SK-N-SH treated with all-trans-retinoic acid at 6 μM for 48 hours (cell line): ENCODE measurements around the gene ZNF462.

Source experiments
- ARNTL ChIP-seq: fragments of 450-650 bp; formaldehyde crosslinking; IDR thresholded peaks from 2 replicates; pipeline ENCODE4 v1.5.0; 2020; ENCODE audit warnings: low read depth, mild to moderate bottlenecking, moderate library complexity, borderline replicate concordance
- CREB5 ChIP-seq: fragments of 250-450 bp; sonication (Bioruptor Pico); IDR thresholded peaks from 2 replicates; pipeline ENCODE4 v1.5.1; 2020; ENCODE audit warnings: low read depth, mild to moderate bottlenecking, moderate library complexity
- CSRNP3 ChIP-seq: fragments of 250-450 bp; sonication (Bioruptor Pico); IDR thresholded peaks from 2 replicates; pipeline ENCODE4 v1.5.1; 2021; ENCODE audit warnings: mild to moderate bottlenecking, moderate library complexity
- GLIS3 ChIP-seq: fragments of 250-450 bp; sonication (Bioruptor Pico); IDR thresholded peaks from 2 replicates; pipeline ENCODE4 v1.5.0; 2020; ENCODE audit warnings: mild to moderate bottlenecking, moderate library complexity
- ISL1 ChIP-seq: fragments of 250-450 bp; sonication (Bioruptor Pico); IDR thresholded peaks from 2 replicates; pipeline ENCODE4 v2.1.2; 2022; ENCODE audit warnings: mild to moderate bottlenecking, moderate library complexity
- PPARA ChIP-seq: fragments of 250-450 bp; sonication (Bioruptor Pico); IDR thresholded peaks from 2 replicates; pipeline ENCODE4 v1.5.0; 2020; ENCODE audit warnings: mild to moderate bottlenecking, borderline replicate concordance
- SNAI2 ChIP-seq: fragments of 250-450 bp; sonication (Bioruptor Pico); IDR thresholded peaks from 2 replicates; pipeline ENCODE4 v1.5.0; 2020; ENCODE audit warnings: mild to moderate bottlenecking, moderate library complexity
- TCF4 ChIP-seq: fragments of 250-450 bp; sonication (Bioruptor Pico); IDR thresholded peaks from 2 replicates; pipeline ENCODE4 v1.8.0; 2021; ENCODE audit warnings: mild to moderate bottlenecking, moderate library complexity, borderline replicate concordance
- ZFP3 ChIP-seq: fragments of 250-450 bp; sonication (Bioruptor Pico); IDR thresholded peaks from 2 replicates; pipeline ENCODE4 v1.5.0; 2020; ENCODE audit warnings: mild to moderate bottlenecking, moderate library complexity
- ZFP30 ChIP-seq: fragments of 450-650 bp; formaldehyde crosslinking; IDR thresholded peaks from 2 replicates; pipeline ENCODE4 v1.5.0; 2022; ENCODE audit warnings: mild to moderate bottlenecking, moderate library complexity
- ZNF70 ChIP-seq: fragments of 450-650 bp; formaldehyde crosslinking; IDR thresholded peaks from 2 replicates; pipeline ENCODE4 v1.5.0; 2020; ENCODE audit warnings: mild to moderate bottlenecking, moderate library complexity
- ZNF8 ChIP-seq: fragments of 450-650 bp; formaldehyde crosslinking; IDR thresholded peaks from 2 replicates; pipeline ENCODE4 v1.5.0; 2020; ENCODE audit warnings: mild to moderate bottlenecking, moderate library complexity
- TF ChIP-seq, protein P1 (sequence below): fragments of 250-450 bp; sonication (Bioruptor Pico); IDR thresholded peaks from 2 replicates; pipeline ENCODE4 v1.8.0; 2020; ENCODE audit warnings: mild to moderate bottlenecking, moderate library complexity, borderline replicate concordance

DNA sequence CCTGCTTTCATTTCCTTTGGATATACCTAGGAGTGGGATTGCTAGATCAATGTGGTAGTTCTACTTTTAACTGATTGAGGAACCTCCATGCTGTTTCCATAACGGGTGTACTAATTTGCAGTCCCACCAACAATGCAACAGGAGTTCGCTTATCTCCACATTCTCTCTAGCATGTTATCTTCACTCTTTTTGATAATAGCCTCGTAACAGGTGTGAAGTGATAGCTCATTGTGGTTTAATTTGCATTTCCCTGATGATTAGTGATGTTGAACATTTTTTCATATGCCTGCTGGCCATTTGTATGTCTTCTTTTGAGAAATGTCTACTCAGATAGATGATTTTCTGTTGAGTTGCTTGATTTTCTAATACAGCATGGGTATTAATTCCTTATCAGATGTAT lies 142.2 kb downstream of the ZNF462 start:
- TF ChIP-seq, protein P1, sequence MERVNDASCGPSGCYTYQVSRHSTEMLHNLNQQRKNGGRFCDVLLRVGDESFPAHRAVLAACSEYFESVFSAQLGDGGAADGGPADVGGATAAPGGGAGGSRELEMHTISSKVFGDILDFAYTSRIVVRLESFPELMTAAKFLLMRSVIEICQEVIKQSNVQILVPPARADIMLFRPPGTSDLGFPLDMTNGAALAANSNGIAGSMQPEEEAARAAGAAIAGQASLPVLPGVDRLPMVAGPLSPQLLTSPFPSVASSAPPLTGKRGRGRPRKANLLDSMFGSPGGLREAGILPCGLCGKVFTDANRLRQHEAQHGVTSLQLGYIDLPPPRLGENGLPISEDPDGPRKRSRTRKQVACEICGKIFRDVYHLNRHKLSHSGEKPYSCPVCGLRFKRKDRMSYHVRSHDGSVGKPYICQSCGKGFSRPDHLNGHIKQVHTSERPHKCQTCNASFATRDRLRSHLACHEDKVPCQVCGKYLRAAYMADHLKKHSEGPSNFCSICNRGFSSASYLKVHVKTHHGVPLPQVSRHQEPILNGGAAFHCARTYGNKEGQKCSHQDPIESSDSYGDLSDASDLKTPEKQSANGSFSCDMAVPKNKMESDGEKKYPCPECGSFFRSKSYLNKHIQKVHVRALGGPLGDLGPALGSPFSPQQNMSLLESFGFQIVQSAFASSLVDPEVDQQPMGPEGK (CRISPR knock-in tag), result no peak
- TF ChIP-seq GLIS3 (CRISPR knock-in tag) (no peak), SNAI2 (CRISPR knock-in tag) (no peak), ZFP3 (no peak), ARNTL (CRISPR knock-in tag) (no peak), CSRNP3 (no peak), PPARA (CRISPR knock-in tag) (no peak), ZNF70 (CRISPR knock-in tag) (no peak), ISL1 (CRISPR knock-in tag) (no peak), CREB5 (CRISPR knock-in tag) (no peak), ZFP30 (CRISPR knock-in tag) (no peak), ZNF8 (no peak), TCF4 (CRISPR knock-in tag) (no peak)
